ENCODE measurements around the gene FAN1.

FAN1 gene

DNA sequence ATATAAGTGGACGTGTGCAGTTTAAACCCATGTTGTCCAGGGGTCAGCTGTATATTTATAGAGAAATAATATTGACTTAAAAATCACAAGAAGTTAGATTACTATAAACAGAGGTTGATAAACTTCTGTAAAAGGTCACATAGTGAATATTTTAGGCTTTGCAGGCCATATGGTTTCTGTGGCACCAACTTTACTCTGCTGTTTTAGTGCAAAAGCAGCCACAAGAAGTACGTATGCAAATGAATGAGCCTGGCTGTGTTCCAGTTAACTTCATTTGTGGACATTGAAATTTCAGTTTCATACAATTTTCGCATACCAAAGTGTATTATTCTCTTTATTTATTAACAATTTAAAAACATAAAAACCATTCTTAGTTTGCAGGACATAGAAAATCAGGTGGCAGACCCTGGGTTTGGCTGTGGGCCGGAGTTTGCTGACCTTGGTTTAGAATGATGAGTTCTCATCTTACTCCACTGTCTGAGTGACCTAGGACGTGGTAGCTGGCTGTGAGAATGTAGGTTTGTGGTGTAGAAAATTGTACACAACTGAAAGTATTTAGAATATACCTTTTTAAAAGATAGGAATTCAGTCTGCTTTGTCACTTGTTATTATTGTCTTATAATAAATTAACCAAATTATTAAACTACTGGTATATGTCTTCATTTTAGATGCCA, 16.3 kb downstream of the FAN1 start:
- no peak overlapping the region for H3K27ac ChIP-seq
- TF ChIP-seq ZFX (IDR thresholded peaks at IDR 0.05) (no peak), CTCF (conservative IDR thresholded peaks at IDR 0.05) (no peak)

- TF ChIP-seq ZFX (IDR thresholded peaks at IDR 0.05), result no peak
- no peak for TF ChIP-seq CTCF (conservative IDR thresholded peaks at IDR 0.05)
- no peak overlapping the region for H3K27ac ChIP-seq
These were observed 17.4 kb downstream of the FAN1 start for GRCh38 chr15:30921106-30921505.

GRCh38 chr15:30921781-30922479, 18.2 kb downstream of the FAN1 start:
- TF ChIP-seq CTCF (conservative IDR thresholded peaks at IDR 0.05) (no peak), ZFX (IDR thresholded peaks at IDR 0.05) (no peak)
- no peak overlapping the region for H3K27ac ChIP-seq

- TF ChIP-seq CTCF (conservative IDR thresholded peaks at IDR 0.05) (no peak), ZFX (IDR thresholded peaks at IDR 0.05) (no peak)
- H3K27ac ChIP-seq, result no peak overlapping the region
These were observed 19.0 kb downstream of the FAN1 start for GRCh38 chr15:30922480-30923311.

- TF ChIP-seq ZFX (IDR thresholded peaks at IDR 0.05), result no peak
- no peak for TF ChIP-seq CTCF (conservative IDR thresholded peaks at IDR 0.05)
- H3K27ac ChIP-seq, result no peak overlapping the region
These were observed 19.7 kb downstream of the FAN1 start for GRCh38 chr15:30923429-30923828.

- TF ChIP-seq ZFX (IDR thresholded peaks at IDR 0.05), result no peak
- no peak for TF ChIP-seq CTCF (conservative IDR thresholded peaks at IDR 0.05)
- H3K27ac ChIP-seq, result no peak overlapping the region
These were observed 20.6 kb downstream of the FAN1 start for GRCh38 chr15:30924353-30924752.

DNA sequence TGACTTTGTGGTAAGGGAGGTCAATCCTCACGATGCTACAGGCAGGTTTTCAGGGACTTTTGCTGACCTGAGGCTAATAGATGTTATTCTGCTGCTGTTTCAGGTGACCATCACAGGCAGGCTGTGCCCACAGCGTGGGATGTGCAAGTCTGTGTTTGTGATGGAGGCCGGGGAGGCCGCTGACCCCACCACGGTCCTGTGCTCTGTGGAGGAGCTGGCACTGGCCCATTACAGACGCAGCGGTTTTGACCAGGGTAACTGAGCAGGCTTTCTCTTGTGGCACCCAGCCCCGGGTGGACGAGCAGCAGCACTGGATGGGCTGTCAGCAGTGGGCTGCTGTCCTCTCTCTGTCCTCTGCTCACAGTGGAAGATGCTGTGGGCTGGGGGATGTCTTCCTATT, 22.0 kb downstream of the FAN1 start:
- TF ChIP-seq CTCF (conservative IDR thresholded peaks at IDR 0.05), result no peak
- TF ChIP-seq ZFX (IDR thresholded peaks at IDR 0.05), result no peak
- no peak overlapping the region for H3K27ac ChIP-seq
